ENCODE data around the gene RSPH6A.

RSPH6A gene

GRCh38 chr19:45774765-45775164 is 40.3 kb downstream of the RSPH6A start:
- TF ChIP-seq ISL1 (CRISPR knock-in tag; IDR thresholded peaks at IDR 0.05) = no peak
- no peak for TF ChIP-seq BACH2 (CRISPR knock-in tag; IDR thresholded peaks at IDR 0.05; ENCODE audit: borderline replicate concordance)
- no peak for TF ChIP-seq ZFP30 (CRISPR knock-in tag; IDR thresholded peaks at IDR 0.05)
- no peak for TF ChIP-seq PPARA (CRISPR knock-in tag; IDR thresholded peaks at IDR 0.05; ENCODE audit: borderline replicate concordance)
- TF ChIP-seq GLIS3 (CRISPR knock-in tag; IDR thresholded peaks at IDR 0.05) = no peak
- TF ChIP-seq RARB (CRISPR knock-in tag; IDR thresholded peaks at IDR 0.05) = no peak
- TF ChIP-seq ZNF70 (CRISPR knock-in tag; IDR thresholded peaks at IDR 0.05) = no peak
- TF ChIP-seq, protein P1, sequence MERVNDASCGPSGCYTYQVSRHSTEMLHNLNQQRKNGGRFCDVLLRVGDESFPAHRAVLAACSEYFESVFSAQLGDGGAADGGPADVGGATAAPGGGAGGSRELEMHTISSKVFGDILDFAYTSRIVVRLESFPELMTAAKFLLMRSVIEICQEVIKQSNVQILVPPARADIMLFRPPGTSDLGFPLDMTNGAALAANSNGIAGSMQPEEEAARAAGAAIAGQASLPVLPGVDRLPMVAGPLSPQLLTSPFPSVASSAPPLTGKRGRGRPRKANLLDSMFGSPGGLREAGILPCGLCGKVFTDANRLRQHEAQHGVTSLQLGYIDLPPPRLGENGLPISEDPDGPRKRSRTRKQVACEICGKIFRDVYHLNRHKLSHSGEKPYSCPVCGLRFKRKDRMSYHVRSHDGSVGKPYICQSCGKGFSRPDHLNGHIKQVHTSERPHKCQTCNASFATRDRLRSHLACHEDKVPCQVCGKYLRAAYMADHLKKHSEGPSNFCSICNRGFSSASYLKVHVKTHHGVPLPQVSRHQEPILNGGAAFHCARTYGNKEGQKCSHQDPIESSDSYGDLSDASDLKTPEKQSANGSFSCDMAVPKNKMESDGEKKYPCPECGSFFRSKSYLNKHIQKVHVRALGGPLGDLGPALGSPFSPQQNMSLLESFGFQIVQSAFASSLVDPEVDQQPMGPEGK (CRISPR knock-in tag; IDR thresholded peaks at IDR 0.05; ENCODE audit: borderline replicate concordance) = no peak
- TF ChIP-seq OSR1 (CRISPR knock-in tag; IDR thresholded peaks at IDR 0.05) = no peak
- TF ChIP-seq, protein P2, sequence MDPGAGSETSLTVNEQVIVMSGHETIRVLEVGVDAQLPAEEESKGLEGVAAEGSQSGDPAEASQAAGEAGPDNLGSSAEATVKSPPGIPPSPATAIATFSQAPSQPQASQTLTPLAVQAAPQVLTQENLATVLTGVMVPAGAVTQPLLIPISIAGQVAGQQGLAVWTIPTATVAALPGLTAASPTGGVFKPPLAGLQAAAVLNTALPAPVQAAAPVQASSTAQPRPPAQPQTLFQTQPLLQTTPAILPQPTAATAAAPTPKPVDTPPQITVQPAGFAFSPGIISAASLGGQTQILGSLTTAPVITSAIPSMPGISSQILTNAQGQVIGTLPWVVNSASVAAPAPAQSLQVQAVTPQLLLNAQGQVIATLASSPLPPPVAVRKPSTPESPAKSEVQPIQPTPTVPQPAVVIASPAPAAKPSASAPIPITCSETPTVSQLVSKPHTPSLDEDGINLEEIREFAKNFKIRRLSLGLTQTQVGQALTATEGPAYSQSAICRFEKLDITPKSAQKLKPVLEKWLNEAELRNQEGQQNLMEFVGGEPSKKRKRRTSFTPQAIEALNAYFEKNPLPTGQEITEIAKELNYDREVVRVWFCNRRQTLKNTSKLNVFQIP (CRISPR knock-in tag; IDR thresholded peaks at IDR 0.05; ENCODE audit: borderline replicate concordance, low read depth) = no peak
- TF ChIP-seq TCF4 (CRISPR knock-in tag; IDR thresholded peaks at IDR 0.05; ENCODE audit: borderline replicate concordance) = no peak
- TF ChIP-seq ARNTL (CRISPR knock-in tag; IDR thresholded peaks at IDR 0.05; ENCODE audit: borderline replicate concordance, low read depth) = no peak
- TF ChIP-seq, protein P3, sequence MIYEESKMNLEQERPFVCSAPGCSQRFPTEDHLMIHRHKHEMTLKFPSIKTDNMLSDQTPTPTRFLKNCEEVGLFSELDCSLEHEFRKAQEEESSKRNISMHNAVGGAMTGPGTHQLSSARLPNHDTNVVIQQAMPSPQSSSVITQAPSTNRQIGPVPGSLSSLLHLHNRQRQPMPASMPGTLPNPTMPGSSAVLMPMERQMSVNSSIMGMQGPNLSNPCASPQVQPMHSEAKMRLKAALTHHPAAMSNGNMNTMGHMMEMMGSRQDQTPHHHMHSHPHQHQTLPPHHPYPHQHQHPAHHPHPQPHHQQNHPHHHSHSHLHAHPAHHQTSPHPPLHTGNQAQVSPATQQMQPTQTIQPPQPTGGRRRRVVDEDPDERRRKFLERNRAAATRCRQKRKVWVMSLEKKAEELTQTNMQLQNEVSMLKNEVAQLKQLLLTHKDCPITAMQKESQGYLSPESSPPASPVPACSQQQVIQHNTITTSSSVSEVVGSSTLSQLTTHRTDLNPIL (CRISPR knock-in tag; IDR thresholded peaks at IDR 0.05; ENCODE audit: low read depth) = no peak
- no peak for TF ChIP-seq ZNF565 (CRISPR knock-in tag; conservative IDR thresholded peaks at IDR 0.05; ENCODE audit: low read depth)
- TF ChIP-seq CSDC2 (CRISPR knock-in tag; IDR thresholded peaks at IDR 0.05) = no peak
- ATAC-seq = no peak

GRCh38 chr19:45773384-45773783 is 41.7 kb downstream of the RSPH6A start:
- no peak for ATAC-seq
- TF ChIP-seq RARB (CRISPR knock-in tag; IDR thresholded peaks at IDR 0.05) (no peak), TCF4 (CRISPR knock-in tag; IDR thresholded peaks at IDR 0.05; ENCODE audit: borderline replicate concordance) (peak; percentile 74)

- TF ChIP-seq, protein P1 (CRISPR knock-in tag; IDR thresholded peaks at IDR 0.05; ENCODE audit: borderline replicate concordance) = no peak
- TF ChIP-seq TOX (CRISPR knock-in tag; IDR thresholded peaks at IDR 0.05; ENCODE audit: borderline replicate concordance) (no peak), OSR1 (CRISPR knock-in tag; IDR thresholded peaks at IDR 0.05) (no peak), BACH2 (CRISPR knock-in tag; IDR thresholded peaks at IDR 0.05; ENCODE audit: borderline replicate concordance) (no peak), ZFP30 (CRISPR knock-in tag; IDR thresholded peaks at IDR 0.05) (no peak), ZNF8 (CRISPR knock-in tag; IDR thresholded peaks at IDR 0.05) (no peak), TCF4 (CRISPR knock-in tag; IDR thresholded peaks at IDR 0.05; ENCODE audit: borderline replicate concordance) (no peak), SNAI2 (CRISPR knock-in tag; IDR thresholded peaks at IDR 0.05) (no peak), GLIS3 (CRISPR knock-in tag; IDR thresholded peaks at IDR 0.05) (no peak), ZFP3 (CRISPR knock-in tag; IDR thresholded peaks at IDR 0.05) (no peak)
- TF ChIP-seq, protein P2 (CRISPR knock-in tag; IDR thresholded peaks at IDR 0.05; ENCODE audit: borderline replicate concordance, low read depth) = no peak
- ATAC-seq = no peak
These were observed 42.2 kb downstream of the RSPH6A start for GRCh38 chr19:45772912-45773311.
